Renal cortical epithelial cell (primary cell): ENCODE results near the gene ATP6AP1. TPM values are rescaled to one million over a fixed set of nuclear protein-coding genes. Genes with fewer than 3 reads are reported as not detected.
"Not testable (repeated sequence)": the region's sequence is repeated elsewhere in the genome, so short reads cannot be mapped to it uniquely, and the experiment has no call there.

Experiments used
- DNase-seq: peaks from one replicate; pipeline ENCODE4 v3.0.0-alpha.2; 2011; ENCODE audit warnings: low read depth
- total RNA-seq: library from RNA; depleted of rRNA; stranded (reverse); fragments of >200 nt; gene quantifications from 2 replicates; pipeline ENCODE4 v1.2.3, GENCODE V29; 2014

Gene ATP6AP1, protein sequence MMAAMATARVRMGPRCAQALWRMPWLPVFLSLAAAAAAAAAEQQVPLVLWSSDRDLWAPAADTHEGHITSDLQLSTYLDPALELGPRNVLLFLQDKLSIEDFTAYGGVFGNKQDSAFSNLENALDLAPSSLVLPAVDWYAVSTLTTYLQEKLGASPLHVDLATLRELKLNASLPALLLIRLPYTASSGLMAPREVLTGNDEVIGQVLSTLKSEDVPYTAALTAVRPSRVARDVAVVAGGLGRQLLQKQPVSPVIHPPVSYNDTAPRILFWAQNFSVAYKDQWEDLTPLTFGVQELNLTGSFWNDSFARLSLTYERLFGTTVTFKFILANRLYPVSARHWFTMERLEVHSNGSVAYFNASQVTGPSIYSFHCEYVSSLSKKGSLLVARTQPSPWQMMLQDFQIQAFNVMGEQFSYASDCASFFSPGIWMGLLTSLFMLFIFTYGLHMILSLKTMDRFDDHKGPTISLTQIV
- 69.8 and 70.8 TPM in 2 replicates for total RNA-seq

GRCh38 chrX:154428176-154429171 is at the start of gene ATP6AP1:
ATP6AP1 (plus strand) TSS chrX:154428677; CDS start chrX:154428693, 16 bp downstream.
- DNase-seq = peak; percentile 76

- peak; percentile 86 for DNase-seq
Measured at GRCh38 chrX:154378799-154379568, 49.5 kb upstream of the ATP6AP1 start, which contains the start of gene EMD. EMD (plus strand) TSS chrX:154379295; CDS start chrX:154379485, 190 bp downstream.

GRCh38 chrX:154379569-154379951 is 48.9 kb upstream of the ATP6AP1 start:
- DNase-seq = no peak

GRCh38 chrX:154380153-154380552 is 48.3 kb upstream of the ATP6AP1 start:
- no peak for DNase-seq

DNA sequence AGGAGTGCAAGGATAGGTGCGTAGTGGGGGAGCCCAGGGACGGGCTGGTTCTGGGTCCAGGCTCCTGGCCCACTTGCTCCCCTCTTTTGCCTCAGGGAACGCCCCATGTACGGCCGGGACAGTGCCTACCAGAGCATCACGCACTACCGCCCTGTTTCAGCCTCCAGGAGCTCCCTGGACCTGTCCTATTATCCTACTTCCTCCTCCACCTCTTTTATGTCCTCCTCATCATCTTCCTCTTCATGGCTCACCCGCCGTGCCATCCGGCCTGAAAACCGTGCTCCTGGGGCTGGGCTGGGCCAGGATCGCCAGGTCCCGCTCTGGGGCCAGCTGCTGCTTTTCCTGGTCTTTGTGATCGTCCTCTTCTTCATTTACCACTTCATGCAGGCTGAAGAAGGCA is 47.7 kb upstream of the ATP6AP1 start:
- no peak for DNase-seq

GRCh38 chrX:154381271-154381670 is 47.2 kb upstream of the ATP6AP1 start:
- DNase-seq = no peak

DNA sequence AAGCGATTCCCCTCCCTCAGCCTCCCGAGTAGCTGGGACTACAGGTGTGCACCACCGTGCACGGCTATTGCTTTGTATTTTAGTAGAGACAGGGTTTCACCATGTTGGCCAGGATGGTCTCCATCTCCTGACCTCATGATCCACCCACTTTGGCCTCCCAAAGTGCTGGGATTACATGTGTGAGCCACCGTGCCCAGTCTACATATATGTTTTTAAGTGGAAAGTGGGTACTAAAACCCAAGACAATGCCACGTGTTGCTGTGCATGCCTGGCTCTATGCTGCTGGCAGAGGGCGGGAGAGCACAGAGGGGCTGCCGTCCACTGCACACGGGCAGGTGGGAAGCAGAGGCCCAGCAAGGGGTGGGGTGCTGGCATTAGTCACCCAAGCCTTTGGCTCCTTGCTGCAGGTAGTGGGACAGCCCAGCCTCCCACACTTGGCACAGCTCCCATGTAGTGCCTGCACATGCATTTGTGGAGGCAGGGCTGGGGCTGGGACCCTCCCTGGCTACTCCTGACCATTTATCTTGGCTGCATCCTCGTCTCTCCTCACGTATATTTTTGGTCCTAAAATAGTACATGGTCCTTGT is 45.9 kb upstream of the ATP6AP1 start:
- no peak for DNase-seq

DNA sequence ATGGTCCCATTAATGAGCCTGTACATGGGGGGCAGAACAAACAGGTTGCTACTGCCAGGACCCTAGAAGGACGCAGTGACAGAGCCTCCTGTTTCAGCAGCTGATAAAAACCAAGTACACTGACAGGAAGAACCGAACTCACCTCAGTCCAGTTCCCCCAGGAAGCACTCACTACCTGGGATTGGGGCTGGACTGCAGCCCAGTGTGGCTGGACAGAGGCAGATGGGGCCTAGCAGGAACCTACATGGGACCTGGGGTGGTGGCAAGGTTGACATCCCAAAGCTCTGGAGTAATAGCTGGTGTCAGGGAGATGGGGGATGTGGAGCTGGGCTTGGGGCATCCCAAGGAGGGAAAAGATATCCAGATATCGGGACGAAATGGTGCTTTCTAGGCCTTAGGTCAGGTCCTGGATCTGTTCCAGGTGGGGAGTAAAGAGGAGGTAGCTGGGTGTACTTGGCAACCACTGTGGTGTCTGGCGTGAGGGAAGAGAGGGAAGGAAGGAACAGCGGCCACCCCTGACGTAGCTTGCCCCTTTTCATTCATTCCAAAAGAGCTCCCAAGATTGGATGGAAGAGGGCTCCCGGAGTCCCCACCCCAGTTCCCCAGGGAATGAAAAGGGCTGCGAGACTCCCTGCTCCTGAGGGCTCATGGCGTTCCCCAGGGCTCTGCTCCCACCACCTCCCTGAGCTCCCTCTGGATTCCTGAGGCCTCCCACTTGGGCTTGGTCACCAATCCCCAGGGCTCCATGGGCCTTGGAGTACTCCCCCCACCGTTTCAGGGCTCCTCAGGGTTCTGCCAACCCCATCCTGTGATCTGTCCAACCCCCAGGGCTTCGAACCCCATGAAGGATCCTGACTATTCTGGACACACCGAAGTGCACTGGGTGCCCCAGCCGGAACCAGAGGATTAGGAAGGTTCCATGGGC is 44.9 kb upstream of the ATP6AP1 start:
- DNase-seq = no peak

GRCh38 chrX:154384284-154384892 is 44.1 kb upstream of the ATP6AP1 start:
- no peak for DNase-seq

GRCh38 chrX:154388094-154388493 is 40.4 kb upstream of the ATP6AP1 start:
- not testable (repeated sequence) for DNase-seq

DNA sequence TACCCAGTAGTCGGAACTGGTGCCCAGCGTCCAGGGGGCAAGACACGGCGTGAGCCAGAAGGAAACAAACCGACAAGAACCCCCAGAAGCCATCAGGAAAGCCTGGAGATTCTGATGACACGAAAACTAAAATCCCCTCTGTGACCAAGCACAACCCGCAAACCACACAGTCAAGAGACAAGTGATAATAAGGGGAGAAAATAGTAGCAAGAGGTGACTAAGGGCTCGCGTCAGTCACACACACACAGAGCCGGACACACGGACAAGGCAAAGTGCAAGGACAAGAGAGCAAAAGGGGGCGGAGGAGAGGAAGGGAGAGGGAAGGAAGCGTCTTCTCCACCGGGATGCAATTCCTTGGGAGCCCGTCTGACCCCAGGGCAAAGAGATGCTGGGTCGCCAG is 39.8 kb upstream of the ATP6AP1 start:
- not testable (repeated sequence) for DNase-seq

GRCh38 chrX:154389812-154390747 is 38.4 kb upstream of the ATP6AP1 start:
- DNase-seq = not testable (repeated sequence)

DNA sequence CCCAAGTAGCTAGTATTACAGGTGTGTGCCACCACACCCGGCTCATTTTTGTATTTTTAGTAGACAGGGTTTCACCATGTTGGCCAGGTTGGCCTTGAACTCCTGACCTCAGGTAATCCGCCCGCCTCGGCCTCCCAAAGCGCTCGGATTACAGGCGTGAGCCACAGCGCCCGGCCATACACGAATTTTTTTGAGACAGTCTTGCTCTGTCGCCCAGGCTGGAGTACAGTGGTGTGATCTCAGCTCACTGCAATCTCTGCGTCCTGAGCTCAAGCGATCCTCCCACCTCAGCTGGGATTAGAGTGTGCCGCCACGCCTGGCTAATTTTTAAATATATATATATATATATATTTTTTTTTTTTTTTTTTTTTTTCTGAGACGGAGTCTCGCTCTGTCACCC is 32.1 kb upstream of the ATP6AP1 start:
- DNase-seq = not testable (repeated sequence)

DNA sequence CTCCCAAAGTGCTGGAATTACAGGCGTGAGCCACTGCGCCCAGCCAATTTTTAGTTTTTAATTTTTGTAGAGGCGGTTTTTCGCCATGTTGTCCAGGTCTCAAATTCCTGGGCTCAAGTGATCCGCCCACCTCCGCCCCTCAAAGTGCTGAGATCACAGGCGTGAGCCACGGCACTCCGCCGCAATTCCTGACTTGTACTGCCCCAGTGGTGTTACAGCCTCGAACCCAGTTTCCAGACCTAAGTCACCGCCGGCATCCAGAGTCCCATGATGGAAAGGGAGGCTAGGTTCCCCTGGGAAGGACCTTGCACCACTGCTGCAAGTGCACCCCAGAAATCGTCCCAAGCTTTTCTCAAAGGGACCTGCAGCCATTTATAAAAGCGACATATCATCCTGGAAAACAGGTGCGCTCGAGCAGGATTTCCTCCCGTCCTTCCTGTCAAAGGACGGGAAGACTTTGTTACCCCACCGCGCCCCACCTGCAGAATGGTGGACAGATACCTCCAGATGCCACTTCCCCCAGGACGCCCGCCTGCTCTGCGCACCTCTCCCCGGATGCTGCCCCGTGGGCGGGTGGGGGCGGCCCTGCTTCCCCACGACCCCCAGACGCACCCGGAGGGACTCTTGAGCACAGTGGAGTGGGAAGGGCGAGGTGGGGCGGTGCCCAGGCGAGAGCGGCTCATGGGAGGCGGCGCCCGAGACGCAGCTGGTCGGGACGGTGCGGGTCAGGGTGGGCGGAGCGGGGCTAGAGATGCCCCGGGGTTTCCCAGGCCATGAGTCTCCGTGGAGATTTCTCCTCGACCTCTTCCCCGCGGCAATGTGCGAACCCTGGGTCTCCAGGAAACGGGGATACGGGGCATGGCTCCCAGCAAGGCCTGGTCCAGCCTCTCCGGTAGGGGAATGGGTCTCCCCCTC is 31.2 kb upstream of the ATP6AP1 start:
- peak; percentile 42 for DNase-seq

DNA sequence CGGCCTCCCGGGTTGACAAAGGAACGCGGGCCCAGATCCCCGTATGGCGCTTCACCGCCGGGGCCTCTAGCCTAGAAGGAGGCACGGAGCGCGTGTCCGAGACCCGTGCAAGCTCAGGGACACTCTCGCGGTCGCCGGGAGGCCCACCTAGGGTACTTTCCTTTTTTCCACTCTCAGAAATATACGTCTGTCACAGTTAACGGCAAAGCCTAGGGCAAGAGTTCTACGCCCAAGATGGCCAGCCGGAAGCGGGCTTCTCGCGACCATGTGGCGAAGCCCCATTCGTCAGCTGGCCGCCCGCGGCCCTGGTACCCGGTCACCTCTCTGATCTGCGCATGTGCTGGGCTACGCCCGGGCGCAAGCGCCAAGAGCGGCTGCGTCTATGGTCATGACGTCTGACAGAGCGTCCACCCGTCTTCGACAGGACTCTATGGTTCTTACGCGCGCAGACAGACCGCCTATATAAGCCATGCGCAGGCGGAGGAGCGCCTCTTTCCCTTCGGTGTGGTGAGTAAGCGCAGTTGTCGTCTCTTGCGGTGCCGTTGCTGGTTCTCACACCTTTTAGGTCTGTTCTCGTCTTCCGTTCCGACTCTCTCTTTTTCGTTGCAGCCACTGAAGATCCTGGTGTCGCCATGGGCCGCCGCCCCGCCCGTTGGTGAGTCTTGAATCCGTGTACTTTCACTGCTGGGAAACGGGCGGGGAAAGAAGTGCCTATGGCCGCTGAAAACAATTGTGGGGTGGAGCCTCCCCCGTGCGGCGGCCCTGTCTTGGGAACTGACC is 30.4 kb upstream of the ATP6AP1 start, which contains the start of gene RPL10:
TSS of gene RPL10 (plus strand) at position 490 of the 780 bp plus-strand sequence. CDS start at position 633, 143 bp downstream.
- DNase-seq = peak; percentile 93
